GM04503 (cell line): ENCODE data around the gene LIN7B.

Experiments used
- DNase-seq: peaks from one replicate; pipeline ENCODE4 v3.0.0-alpha.2; 2012; ENCODE audit warnings: low read depth

LIN7B gene

GRCh38 chr19:49165865-49166301 lies 51.7 kb downstream of the LIN7B start:
- DNase-seq: no peak

GRCh38 chr19:49167857-49168409 lies 53.8 kb downstream of the LIN7B start:
- no peak for DNase-seq
